WI38 (cell line): ENCODE results near the gene KCNN3.

Experiments
- H3K4me3 ChIP-seq: 2 replicates; pipeline ENCODE4 v1.5.1; 2011; ENCODE audit warnings: low read depth, mild to moderate bottlenecking, control low read depth, low read length
- TF ChIP-seq, protein P1 (sequence below): IDR thresholded peaks from 2 replicates; pipeline ENCODE4 v1.5.1; 2012; ENCODE audit warnings: low read depth, mild to moderate bottlenecking, control low read depth, low read length

KCNN3 gene

DNA sequence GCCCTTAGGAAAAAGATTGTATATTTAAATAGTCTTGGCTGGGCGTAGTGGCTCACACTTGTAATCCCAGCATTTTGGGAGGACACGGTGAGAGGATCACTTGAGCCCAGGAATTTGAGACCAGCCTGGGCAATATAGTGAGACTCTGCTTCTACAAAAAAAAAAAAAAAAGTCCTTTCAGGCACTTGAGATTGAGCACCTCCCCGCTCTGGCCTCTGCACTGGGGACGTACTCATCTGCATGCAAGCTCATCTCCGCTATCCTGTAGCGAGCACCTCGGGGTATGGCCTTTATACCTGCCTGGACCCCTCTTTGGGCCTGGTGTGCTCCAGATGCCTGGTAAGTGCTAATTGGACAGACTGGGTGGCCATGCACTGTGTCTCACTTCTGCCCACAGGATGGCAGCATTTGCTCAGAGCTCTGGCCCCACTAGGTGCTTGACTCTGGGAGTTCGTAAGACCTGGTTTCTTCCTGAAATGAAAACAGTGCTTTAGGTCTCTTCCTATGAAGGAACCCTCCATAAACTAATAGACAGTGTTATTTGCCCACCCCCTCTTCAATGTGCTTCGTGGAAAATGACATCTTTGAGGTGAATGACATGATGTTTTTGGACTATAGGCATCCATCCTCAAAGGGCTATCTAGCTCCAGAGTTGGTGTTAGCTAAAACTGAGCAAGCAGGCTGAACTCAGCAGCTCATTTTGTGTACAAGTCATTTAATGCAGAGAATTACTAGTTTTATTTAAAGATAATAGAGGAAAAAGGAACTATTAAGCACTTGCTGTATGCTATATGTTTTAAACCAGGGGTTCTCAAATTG is 200.4 kb downstream of the KCNN3 start:
- TF ChIP-seq, protein P1, sequence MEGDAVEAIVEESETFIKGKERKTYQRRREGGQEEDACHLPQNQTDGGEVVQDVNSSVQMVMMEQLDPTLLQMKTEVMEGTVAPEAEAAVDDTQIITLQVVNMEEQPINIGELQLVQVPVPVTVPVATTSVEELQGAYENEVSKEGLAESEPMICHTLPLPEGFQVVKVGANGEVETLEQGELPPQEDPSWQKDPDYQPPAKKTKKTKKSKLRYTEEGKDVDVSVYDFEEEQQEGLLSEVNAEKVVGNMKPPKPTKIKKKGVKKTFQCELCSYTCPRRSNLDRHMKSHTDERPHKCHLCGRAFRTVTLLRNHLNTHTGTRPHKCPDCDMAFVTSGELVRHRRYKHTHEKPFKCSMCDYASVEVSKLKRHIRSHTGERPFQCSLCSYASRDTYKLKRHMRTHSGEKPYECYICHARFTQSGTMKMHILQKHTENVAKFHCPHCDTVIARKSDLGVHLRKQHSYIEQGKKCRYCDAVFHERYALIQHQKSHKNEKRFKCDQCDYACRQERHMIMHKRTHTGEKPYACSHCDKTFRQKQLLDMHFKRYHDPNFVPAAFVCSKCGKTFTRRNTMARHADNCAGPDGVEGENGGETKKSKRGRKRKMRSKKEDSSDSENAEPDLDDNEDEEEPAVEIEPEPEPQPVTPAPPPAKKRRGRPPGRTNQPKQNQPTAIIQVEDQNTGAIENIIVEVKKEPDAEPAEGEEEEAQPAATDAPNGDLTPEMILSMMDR, result peak; percentile 66

DNA sequence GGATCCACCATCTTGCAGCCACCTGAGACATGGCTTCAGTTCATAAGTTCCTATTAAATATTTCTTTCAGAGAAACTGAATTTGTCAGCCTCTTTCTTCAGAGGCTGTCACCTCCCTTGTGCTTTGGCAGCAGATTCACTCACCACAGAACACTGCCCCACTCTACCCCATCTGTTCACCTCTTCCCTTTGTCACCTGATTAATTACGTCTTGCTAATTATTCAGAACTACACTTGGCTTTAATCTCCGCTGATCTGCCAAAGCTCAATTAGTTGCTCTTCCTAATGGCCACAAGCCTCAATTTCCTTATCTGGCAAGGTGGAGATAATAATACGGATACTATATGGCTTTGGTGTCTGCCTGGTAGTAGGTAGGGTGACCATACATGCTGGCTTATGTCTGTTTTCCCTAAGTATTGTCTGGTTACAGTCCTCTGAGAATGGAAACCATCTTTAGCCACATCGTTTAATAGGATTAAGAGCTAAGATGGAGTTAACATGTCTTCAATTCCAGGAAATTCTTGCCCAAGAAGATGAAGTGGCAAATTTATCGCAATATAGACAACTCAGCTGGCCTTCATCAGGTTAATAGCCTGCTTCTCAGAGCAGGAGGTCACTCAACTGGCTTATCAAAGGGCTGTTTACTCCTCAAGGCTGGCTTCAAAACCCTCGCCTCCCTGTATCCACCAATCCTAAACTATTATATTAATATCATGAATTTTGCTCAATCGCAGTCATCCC is 203.9 kb downstream of the KCNN3 start:
- H3K4me3 ChIP-seq, result no peak overlapping the region
- TF ChIP-seq, protein P1, result no peak

More for the DNA sequence above, 200.4 kb downstream of the KCNN3 start:
- H3K4me3 ChIP-seq, result no peak overlapping the region

DNA sequence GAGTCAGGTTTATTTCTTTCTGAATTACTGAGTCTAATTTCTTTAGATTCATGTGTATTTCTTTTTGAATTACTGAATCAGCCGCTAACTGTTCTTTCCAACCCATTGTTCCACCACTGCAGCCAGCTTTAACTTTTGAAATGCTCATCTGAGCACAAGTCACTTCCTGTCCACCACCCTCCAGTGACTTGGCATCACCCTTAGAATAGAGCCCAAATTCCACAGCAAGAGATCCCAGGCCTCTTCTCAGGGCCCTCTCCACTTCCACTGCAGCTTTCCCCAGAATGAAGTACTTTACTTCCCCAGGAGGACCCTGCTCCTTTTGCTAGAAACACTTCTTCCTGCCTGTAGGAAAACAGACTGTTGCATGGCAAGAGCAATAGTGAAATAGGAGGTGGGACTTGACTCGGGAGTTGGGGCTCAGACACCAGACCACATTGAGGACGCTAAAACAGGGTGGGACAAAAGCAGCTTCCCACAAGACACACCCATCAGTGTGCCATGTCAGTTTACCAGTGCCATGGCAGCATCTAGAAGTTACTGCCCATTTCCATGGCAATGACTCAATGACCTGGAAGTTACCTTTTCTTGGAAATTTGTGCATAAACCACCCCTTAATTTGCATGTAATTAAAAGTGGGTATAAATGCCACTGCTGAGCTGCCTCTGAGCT is 205.6 kb downstream of the KCNN3 start:
- TF ChIP-seq, protein P1, result no peak
- H3K4me3 ChIP-seq, result no peak overlapping the region

DNA sequence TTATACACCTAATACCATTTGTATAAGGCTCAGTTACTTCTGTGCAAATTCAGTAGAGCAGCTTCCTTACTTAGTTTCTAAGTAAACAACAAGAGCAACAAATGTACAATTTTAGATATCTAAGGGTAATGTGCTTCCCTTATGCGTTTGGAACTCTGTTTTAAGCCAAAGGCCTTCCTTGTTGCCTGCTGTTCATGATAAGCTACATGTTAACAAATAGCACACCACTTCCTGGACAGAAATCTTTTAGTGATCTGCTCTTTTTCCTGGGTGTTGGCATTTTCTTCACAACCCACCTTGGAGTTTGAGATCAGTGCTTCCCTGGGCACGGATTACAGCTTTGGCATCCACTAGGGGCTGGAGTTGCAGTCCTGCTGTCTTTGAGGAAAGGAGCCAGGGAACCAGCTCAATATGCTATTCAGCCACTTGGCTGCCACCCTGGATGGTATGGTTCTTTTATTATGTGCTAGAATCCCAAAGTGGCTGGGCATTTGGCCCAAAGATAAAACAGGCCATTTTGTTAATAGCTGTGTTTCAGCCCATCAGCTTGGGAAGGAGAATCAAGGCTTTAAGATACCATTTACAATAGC is 206.5 kb downstream of the KCNN3 start:
- TF ChIP-seq, protein P1, result no peak
- H3K4me3 ChIP-seq, result no peak overlapping the region

DNA sequence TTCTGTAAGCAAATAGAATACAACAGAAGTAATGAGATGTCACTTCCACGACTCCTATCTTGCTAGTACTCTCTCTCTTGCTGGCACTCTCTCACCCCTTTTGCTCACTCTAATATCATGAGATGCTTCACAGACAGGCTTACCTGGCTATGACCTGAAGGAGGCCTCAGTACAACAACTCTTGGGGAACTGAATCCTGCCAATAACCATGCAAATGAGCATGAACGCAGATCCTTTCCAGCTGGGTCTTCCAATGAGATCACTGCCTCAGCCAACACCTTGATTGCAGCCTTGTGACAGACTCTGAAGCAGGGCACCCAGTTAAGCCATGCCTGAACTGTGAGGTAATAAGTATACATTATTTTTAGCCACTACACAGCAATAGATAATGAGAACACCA is 209.0 kb downstream of the KCNN3 start:
- TF ChIP-seq, protein P1, result no peak
- H3K4me3 ChIP-seq, result no peak overlapping the region

DNA sequence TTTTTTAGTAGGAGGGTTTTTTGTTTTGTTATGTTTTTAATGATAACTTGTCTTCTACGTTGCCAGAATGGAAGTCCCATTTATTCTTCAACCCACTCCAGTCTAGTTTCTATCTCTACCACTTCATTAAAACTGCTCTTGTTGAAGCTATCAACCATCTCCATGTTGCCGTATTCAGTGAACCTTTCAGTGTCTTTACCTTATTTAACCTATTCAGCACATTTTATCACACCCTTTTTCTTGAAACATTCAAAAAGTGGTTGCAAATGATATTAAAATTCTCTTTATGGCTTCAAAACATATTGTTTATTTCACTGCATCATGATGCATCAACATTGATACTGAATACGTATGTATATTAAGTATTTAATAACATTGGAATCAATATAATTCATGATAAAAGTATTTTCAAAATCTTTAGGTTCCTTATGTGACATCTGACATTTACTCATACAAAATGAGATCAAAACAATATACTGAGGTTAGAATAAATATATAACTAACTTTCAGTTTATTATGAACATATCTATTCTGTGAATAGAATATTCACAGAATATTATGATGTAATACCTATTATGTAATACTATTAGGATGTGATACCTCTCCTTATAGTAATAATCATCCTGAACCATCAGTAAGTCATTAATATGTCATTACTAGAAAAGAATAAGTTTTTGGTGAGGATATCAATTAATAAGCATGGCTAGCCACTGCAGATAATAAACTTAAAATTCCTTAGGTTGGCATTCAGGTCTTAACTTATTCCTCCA is 210.1 kb downstream of the KCNN3 start:
- no peak overlapping the region for H3K4me3 ChIP-seq
- TF ChIP-seq, protein P1, result no peak
